Measurements from ENCODE around the gene CYP3A4. TPM values are rescaled to one million over a fixed set of nuclear protein-coding genes. Genes with fewer than 3 reads are reported as not detected.
"Not testable (repeated sequence)": the region's sequence is repeated elsewhere in the genome, so short reads cannot be mapped to it uniquely, and the experiment has no call there.

CYP3A4 gene
- polyA plus RNA-seq, 1 experiment = not detected

- Histone ChIP-seq H3K27me3 (ENCODE audit: control insufficient read depth, insufficient read depth, low read length) (no peaks in the 10 kb centered on the region; the same call in 1 of the 2 replicates), H3K36me3 (ENCODE audit: control insufficient read depth, insufficient read depth, low read length) (no peaks in the 10 kb centered on the region), H3K4me3 (ENCODE audit: low read depth, low read length) (no peak overlapping the region)
- TF ChIP-seq CTCF (IDR thresholded peaks at IDR 0.05; ENCODE audit: insufficient read depth, low read depth, low read length) = no peak
- ChIA-PET POLR2A (no interaction called here), CTCF (interaction anchor here (1.3 kb wide), 1 partner anchor 11 kb away, joined by 3 read pairs; no protein-coding TSS in a partner anchor)
- DNase-seq (ENCODE audit: low read depth) = no peak
These were observed 54.3 kb downstream of the CYP3A4 start for GRCh38 chr7:99729486-99730237.

GRCh38 chr7:99728615-99729014, 55.4 kb downstream of the CYP3A4 start:
- TF ChIP-seq CTCF (IDR thresholded peaks at IDR 0.05; ENCODE audit: insufficient read depth, low read depth, low read length) = no peak
- ChIA-PET CTCF (no interaction called here), POLR2A (no interaction called here)
- Histone ChIP-seq H3K27me3 (ENCODE audit: control insufficient read depth, insufficient read depth, low read length) (no peaks in the 10 kb centered on the region; the same call in 1 of the 2 replicates), H3K36me3 (ENCODE audit: control insufficient read depth, insufficient read depth, low read length) (no peaks in the 10 kb centered on the region), H3K4me3 (ENCODE audit: low read depth, low read length) (no peak overlapping the region)
- no peak for DNase-seq (ENCODE audit: low read depth)

- H3K27me3 ChIP-seq (ENCODE audit: control insufficient read depth, insufficient read depth, low read length); H3K36me3 ChIP-seq (ENCODE audit: control insufficient read depth, insufficient read depth, low read length); DNase-seq (ENCODE audit: low read depth); CTCF ChIA-PET; POLR2A ChIA-PET; H3K4me3 ChIP-seq (ENCODE audit: low read depth, low read length): not testable (repeated sequence)
These were observed 60.8 kb downstream of the CYP3A4 start for GRCh38 chr7:99723201-99723600.

GRCh38 chr7:99720800-99721595, 63.0 kb downstream of the CYP3A4 start:
- CTCF ChIA-PET = no interaction called here
- POLR2A ChIA-PET = no interaction called here

GRCh38 chr7:99719996-99720769, 63.8 kb downstream of the CYP3A4 start:
- TF ChIP-seq CTCF (IDR thresholded peaks at IDR 0.05; ENCODE audit: insufficient read depth, low read depth, low read length) = no peak
- no peak for DNase-seq (ENCODE audit: low read depth)
- H3K4me3 ChIP-seq (ENCODE audit: low read depth, low read length) = no peak overlapping the region
- H3K36me3 ChIP-seq (ENCODE audit: control insufficient read depth, insufficient read depth, low read length) = no peaks in the 10 kb centered on the region
- CTCF ChIA-PET = no interaction called here
- no peaks in the 10 kb centered on the region for H3K27me3 ChIP-seq (ENCODE audit: control insufficient read depth, insufficient read depth, low read length)
- POLR2A ChIA-PET = interaction anchor here (0.5 kb wide), 1 partner anchor 14 kb away, joined by 3 read pairs; no protein-coding TSS in a partner anchor

More at GRCh38 chr7:99720800-99721595, 63.0 kb downstream of the CYP3A4 start:
- H3K27me3 ChIP-seq (ENCODE audit: control insufficient read depth, insufficient read depth, low read length) = no peaks in the 10 kb centered on the region
- H3K36me3 ChIP-seq (ENCODE audit: control insufficient read depth, insufficient read depth, low read length) = no peaks in the 10 kb centered on the region
- no peak for TF ChIP-seq CTCF (IDR thresholded peaks at IDR 0.05; ENCODE audit: insufficient read depth, low read depth, low read length)
- H3K4me3 ChIP-seq (ENCODE audit: low read depth, low read length) = no peak overlapping the region
- no peak for DNase-seq (ENCODE audit: low read depth)
